Smooth muscle cell (in vitro differentiated cells): ENCODE measurements around the gene DDX10. TPM values are rescaled to one million over a fixed set of nuclear protein-coding genes. Genes with fewer than 3 reads are reported as not detected.

Source experiments
- DNase-seq: peaks from one replicate; lab custom pipeline; 2025; ENCODE audit not compliant: unreplicated experiment; lab: John Stamatoyannopoulos, UW
- H2AFZ ChIP-seq: fragments of 200-600 bp; sonication (generic); 2 replicates; pipeline ENCODE4 v1.6.0; 2016; ENCODE audit warnings: antibody characterized with exemption, low read depth, mild to moderate bottlenecking
- H3F3A ChIP-seq: fragments of 200-600 bp; sonication (generic); 2 replicates; pipeline ENCODE4 v1.6.0; 2017; ENCODE audit warnings: antibody characterized with exemption, low read depth
- H3K27ac ChIP-seq: fragments of 200-600 bp; sonication (generic); 2 replicates; pipeline ENCODE4 v1.5.1; 2016; ENCODE audit warnings: low read depth, mild to moderate bottlenecking
- H3K27me3 ChIP-seq: fragments of 200-600 bp; sonication (generic); 2 replicates; pipeline ENCODE4 v1.6.1; 2016; ENCODE audit warnings: low read depth, mild to moderate bottlenecking
- H3K36me3 ChIP-seq: fragments of 200-600 bp; sonication (generic); 2 replicates; pipeline ENCODE4 v1.5.1; 2016; ENCODE audit warnings: low read depth
- H3K4me1 ChIP-seq: fragments of 200-600 bp; sonication (generic); 2 replicates; pipeline ENCODE4 v1.5.1; 2016; ENCODE audit warnings: low read depth
- H3K4me2 ChIP-seq: fragments of 200-600 bp; sonication (generic); 2 replicates; pipeline ENCODE4 v1.6.0; 2016; ENCODE audit warnings: mild to moderate bottlenecking
- H3K4me3 ChIP-seq: fragments of 200-600 bp; sonication (generic); 2 replicates; pipeline ENCODE4 v1.5.1; 2016; ENCODE audit warnings: mild to moderate bottlenecking
- H3K79me2 ChIP-seq: fragments of 200-600 bp; sonication (generic); 2 replicates; pipeline ENCODE4 v1.6.0; 2016; ENCODE audit warnings: low read depth, mild to moderate bottlenecking
- H3K9ac ChIP-seq: fragments of 200-600 bp; sonication (generic); 2 replicates; pipeline ENCODE4 v1.6.0; 2016; ENCODE audit warnings: low read depth
- H3K9me3 ChIP-seq: fragments of 200-600 bp; sonication (generic); replicated peaks from 2 replicates; pipeline ENCODE4 v1.5.1; 2016; ENCODE audit warnings: low read depth
- H4K20me1 ChIP-seq: fragments of 200-600 bp; sonication (generic); 2 replicates; pipeline ENCODE4 v1.6.0; 2016; ENCODE audit warnings: low read depth
- WGBS: methylation state at CpG from one replicate; pipeline ENCODE4 v1.1.7; 2016; ENCODE audit warnings: low lambda C conversion rate; 5-methylcytosine and 5-hydroxymethylcytosine counted together
- polyA plus RNA-seq: library from polyadenylated mRNA; unstranded; fragments of >200 nt; fragmentation: Nextera tagmentation; extraction: Ambion mirVana; gene quantifications from 2 replicates; pipeline ENCODE4 v1.2.1, GENCODE V29; 2016
- total RNA-seq: library from RNA; depleted of rRNA; stranded (reverse); fragments of >200 nt; gene quantifications from 2 replicates; pipeline ENCODE4 v1.2.3, GENCODE V29; 2014
- TF ChIP-seq, protein P1 (sequence below): fragments of 200-600 bp; sonication (generic); IDR thresholded peaks from 2 replicates; pipeline ENCODE4 v1.5.1; 2017; ENCODE audit warnings: borderline replicate concordance, mild to moderate bottlenecking, antibody characterized with exemption; ENCODE audit not compliant: insufficient read depth, poor library complexity, severe bottlenecking

Gene DDX10
- total and polyA plus RNA-seq, 2 experiments from 2014 or later, result 7.3 to 15.7 TPM

DNA sequence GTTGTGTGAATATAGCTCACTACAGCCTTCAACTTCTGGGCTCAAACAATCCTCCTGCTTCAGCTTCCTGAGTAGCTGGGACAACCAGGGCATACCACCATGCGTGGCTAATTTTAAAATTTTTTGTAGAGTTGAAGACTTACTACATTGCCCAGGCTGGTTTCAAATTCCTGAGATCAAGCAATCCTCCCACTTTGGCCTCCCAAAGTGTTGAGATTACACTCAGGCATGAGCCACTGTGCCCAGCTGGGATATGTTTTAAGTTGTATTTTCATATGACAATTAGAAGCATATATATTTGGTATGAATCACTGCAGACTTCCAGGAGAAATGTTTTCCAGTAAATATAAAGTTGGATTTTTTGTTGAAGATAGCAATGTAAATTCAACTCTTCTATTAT is 15.4 kb downstream of the DDX10 start:
- DNase-seq, result no peak

DNA sequence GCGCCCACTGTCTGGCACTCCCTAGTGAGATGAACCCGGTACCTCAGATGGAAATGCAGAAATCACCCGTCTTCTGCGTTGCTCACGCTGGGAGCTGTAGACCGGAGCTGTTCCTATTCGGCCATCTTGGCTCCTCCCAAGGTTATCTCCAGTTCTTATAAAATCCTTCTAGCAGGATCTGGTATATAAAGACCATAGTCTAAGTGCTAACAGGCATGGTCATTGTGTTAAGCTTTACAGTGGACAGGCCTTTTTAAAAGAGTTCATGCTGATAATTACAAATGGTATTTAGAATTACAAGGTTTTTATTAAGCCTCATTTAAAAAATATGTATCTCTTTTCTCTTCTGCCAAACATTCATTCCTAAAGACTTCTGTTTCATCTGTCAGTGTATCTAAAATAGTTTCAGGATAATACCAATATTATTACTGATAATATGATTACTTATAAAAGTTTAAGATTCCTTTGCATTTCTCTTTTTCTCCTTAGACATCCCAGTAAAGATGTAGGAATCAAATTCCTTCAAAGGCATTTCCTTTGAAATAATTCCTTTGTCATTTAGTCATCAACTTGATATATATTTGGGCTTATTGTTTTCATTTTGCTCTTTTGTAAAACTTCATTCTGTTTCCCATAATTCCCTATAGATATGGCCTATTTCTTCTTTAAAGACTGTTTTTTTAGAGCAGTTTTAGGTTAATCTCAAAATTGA is 20.7 kb downstream of the DDX10 start:
- H3K36me3 ChIP-seq, result no peaks in the 10 kb centered on the region
- no peaks in the 10 kb centered on the region for H3K4me1 ChIP-seq
- no peaks in the 10 kb centered on the region for H3F3A ChIP-seq
- H3K4me2 ChIP-seq, result no peak overlapping the region
- WGBS, result 100% methylated on average over 5 of the region's 7 CpGs
- no peak overlapping the region for H3K4me3 ChIP-seq
- no peak for DNase-seq
- TF ChIP-seq, protein P1, sequence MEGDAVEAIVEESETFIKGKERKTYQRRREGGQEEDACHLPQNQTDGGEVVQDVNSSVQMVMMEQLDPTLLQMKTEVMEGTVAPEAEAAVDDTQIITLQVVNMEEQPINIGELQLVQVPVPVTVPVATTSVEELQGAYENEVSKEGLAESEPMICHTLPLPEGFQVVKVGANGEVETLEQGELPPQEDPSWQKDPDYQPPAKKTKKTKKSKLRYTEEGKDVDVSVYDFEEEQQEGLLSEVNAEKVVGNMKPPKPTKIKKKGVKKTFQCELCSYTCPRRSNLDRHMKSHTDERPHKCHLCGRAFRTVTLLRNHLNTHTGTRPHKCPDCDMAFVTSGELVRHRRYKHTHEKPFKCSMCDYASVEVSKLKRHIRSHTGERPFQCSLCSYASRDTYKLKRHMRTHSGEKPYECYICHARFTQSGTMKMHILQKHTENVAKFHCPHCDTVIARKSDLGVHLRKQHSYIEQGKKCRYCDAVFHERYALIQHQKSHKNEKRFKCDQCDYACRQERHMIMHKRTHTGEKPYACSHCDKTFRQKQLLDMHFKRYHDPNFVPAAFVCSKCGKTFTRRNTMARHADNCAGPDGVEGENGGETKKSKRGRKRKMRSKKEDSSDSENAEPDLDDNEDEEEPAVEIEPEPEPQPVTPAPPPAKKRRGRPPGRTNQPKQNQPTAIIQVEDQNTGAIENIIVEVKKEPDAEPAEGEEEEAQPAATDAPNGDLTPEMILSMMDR, result no peak
- no peak overlapping the region for H3K9ac ChIP-seq
- H2AFZ ChIP-seq, result no peak overlapping the region
- H3K27me3 ChIP-seq, result no peaks in the 10 kb centered on the region
- H4K20me1 ChIP-seq, result no peaks in the 10 kb centered on the region
- H3K79me2 ChIP-seq, result no peaks in the 10 kb centered on the region
- H3K27ac ChIP-seq, result no peak overlapping the region
- no peaks in the 10 kb centered on the region for H3K9me3 ChIP-seq

More for the DNA sequence above, 15.4 kb downstream of the DDX10 start:
- no peak overlapping the region for H3K9ac ChIP-seq
- no peaks in the 10 kb centered on the region for H3F3A ChIP-seq
- H2AFZ ChIP-seq, result no peak overlapping the region
- no peaks in the 10 kb centered on the region for H3K79me2 ChIP-seq
- no peaks in the 10 kb centered on the region for H3K9me3 ChIP-seq
- H3K4me3 ChIP-seq, result no peak overlapping the region
- H3K4me1 ChIP-seq, result no peaks in the 10 kb centered on the region
- H3K4me2 ChIP-seq, result no peak overlapping the region
- TF ChIP-seq, protein P1, result no peak
- no peaks in the 10 kb centered on the region for H3K27me3 ChIP-seq
- peaks cover 12% of the 10 kb centered on the region for H3K36me3 ChIP-seq
- H4K20me1 ChIP-seq, result no peaks in the 10 kb centered on the region
- WGBS, result 83% methylated on average over 1 of the region's 1 CpG
- H3K27ac ChIP-seq, result no peak overlapping the region

DNA sequence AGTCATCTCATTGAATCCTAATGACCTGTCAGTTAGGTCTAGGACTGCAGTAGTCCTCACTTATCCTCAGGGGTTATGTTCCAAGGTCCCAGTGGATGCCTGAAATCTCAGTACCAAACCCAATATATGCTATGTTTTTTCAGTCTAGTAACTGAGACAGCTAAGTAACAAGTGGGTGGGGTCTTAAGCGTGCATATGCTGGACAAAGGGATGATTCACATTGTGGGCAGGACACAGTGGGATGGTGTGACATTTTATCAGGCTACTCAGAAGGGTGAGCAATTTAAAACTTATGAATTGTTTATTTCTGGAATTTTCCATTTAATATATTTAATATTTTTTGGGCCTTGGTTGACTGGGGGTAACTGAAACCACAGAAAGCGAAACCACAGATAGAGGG is 29.0 kb downstream of the DDX10 start:
- peak overlapping the region; percentile 5 for H3K4me2 ChIP-seq
- no peaks in the 10 kb centered on the region for H3F3A ChIP-seq
- no peaks in the 10 kb centered on the region for H3K79me2 ChIP-seq
- no peaks in the 10 kb centered on the region for H3K9me3 ChIP-seq
- DNase-seq, result no peak
- no peak overlapping the region for H3K9ac ChIP-seq
- no peaks in the 10 kb centered on the region for H3K4me1 ChIP-seq
- TF ChIP-seq, protein P1, result no peak
- no peak overlapping the region for H2AFZ ChIP-seq
- no peak overlapping the region for H3K4me3 ChIP-seq
- no peaks in the 10 kb centered on the region for H3K36me3 ChIP-seq
- H3K27ac ChIP-seq, result peak overlapping the region; percentile 31
- no peaks in the 10 kb centered on the region for H4K20me1 ChIP-seq
- 59% methylated on average over 2 of the region's 2 CpGs for WGBS
- H3K27me3 ChIP-seq, result no peaks in the 10 kb centered on the region

DNA sequence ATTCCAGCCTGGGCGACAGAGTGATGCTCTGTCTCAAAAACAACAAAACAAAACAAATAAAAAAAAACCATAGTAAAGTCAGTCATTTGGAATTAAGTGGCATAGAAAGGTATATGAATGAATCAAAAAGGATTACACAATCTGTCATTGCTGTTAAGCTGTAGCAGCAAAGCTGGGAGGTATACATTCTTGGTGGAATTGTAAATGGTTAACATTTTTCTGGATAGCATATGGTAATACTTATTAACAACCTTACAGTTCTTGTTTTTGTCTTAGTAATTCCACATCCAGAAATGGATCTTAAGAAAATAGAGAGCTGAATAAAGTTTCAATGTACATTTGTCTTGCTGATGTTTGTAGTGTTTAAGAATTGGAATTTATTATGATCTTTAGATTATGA is 30.0 kb downstream of the DDX10 start:
- Histone ChIP-seq H3F3A (no peaks in the 10 kb centered on the region), H3K27me3 (no peaks in the 10 kb centered on the region), H3K9me3 (no peaks in the 10 kb centered on the region), H3K4me2 (no peak overlapping the region), H3K27ac (no peak overlapping the region), H2AFZ (no peak overlapping the region), H3K4me1 (no peaks in the 10 kb centered on the region), H4K20me1 (no peaks in the 10 kb centered on the region), H3K4me3 (no peak overlapping the region), H3K36me3 (no peaks in the 10 kb centered on the region), H3K79me2 (no peaks in the 10 kb centered on the region), H3K9ac (no peak overlapping the region)
- TF ChIP-seq, protein P1, result no peak
- DNase-seq, result no peak
- 94% methylated on average over 1 of the region's 1 CpG for WGBS
